Measurements from ENCODE around the gene ABCB7.

- TF ChIP-seq CTCF (IDR thresholded peaks at IDR 0.05; ENCODE audit: low read depth, low read length, missing input control) (no peak), JUND (IDR thresholded peaks at IDR 0.05) (no peak), SP1 (IDR thresholded peaks at IDR 0.05) (no peak), TAF1 (conservative IDR thresholded peaks at IDR 0.05) (no peak), MAX (IDR thresholded peaks at IDR 0.05) (no peak), RAD21 (IDR thresholded peaks at IDR 0.05) (no peak), REST (IDR thresholded peaks at IDR 0.05) (no peak)
Observed at GRCh38 chrX:75074475-75074874, 81.6 kb downstream of the ABCB7 start.

All from liver (tissue), 3 donors.